A549 (cell line): ENCODE data around the gene U2AF1L4. TPM values are rescaled to one million over a fixed set of nuclear protein-coding genes. Genes with fewer than 3 reads are reported as not detected.

Source experiments
- ATAC-seq, 2 experiments: fragments of 200-7000 bp in 1 of 2; fragments of >200 bp in 1 of 2; cut with Nextera tagmentation in 1 of 2; cut with Tn5 transposase in 1 of 2; 3 replicates each; pipeline versions ENCODE4 v1.8.0 to v1.9.1; 2018 to 2020; ENCODE audit warnings: mild to moderate bottlenecking in 1 of 2, moderate library complexity in 1 of 2
- CTCF ChIA-PET: fragments of 300-600 bp; sonication (Branson Sonifier 250); formaldehyde crosslinking; extraction: SDS; loops from one replicate; lab custom pipeline; 2021; ENCODE audit warnings: antibody characterized with exemption, inconsistent platforms; lab: Yijun Ruan, JAX
- POLR2A ChIA-PET: fragments of 350-600 bp; formaldehyde crosslinking; extraction: SDS; loops from one replicate; lab custom pipeline; 2021; ENCODE audit warnings: antibody characterized with exemption, inconsistent platforms; lab: Yijun Ruan, JAX
- DNase-seq, 2 experiments: peaks; one replicate each; pipeline versions ENCODE4 v3.0.0 to v3.0.0-alpha.2; 2011 to 2016; ENCODE audit warnings: low read depth in 1 of 2, low spot score in 1 of 2
- FAIRE-seq: peaks from 2 replicates; lab custom pipeline; 2011; peaks lifted over from hg19 to GRCh38; lab: Jason Lieb, UNC
- H3K27ac ChIP-seq, 2 experiments: fragments of >200 bp; sonication (Bioruptor Twin); formaldehyde crosslinking; 3 replicates each; pipeline ENCODE4 v1.5.1; 2016 to 2017
- H3K4me1 ChIP-seq: fragments of >200 bp; sonication (Bioruptor Twin); formaldehyde crosslinking; 3 replicates; pipeline ENCODE4 v1.6.1; 2016
- H3K4me2 ChIP-seq: fragments of >200 bp; sonication (Bioruptor Twin); formaldehyde crosslinking; 3 replicates; pipeline ENCODE4 v1.6.1; 2016
- H3K4me3 ChIP-seq: fragments of >200 bp; sonication (Bioruptor Twin); formaldehyde crosslinking; 3 replicates; pipeline ENCODE4 v1.5.1; 2016
- H3K9me3 ChIP-seq: fragments of >200 bp; sonication (Bioruptor Twin); formaldehyde crosslinking; 3 replicates; pipeline ENCODE4 v1.6.1; 2016
- CBX2 ChIP-seq: fragments of 200-600 bp; sonication (generic); IDR thresholded peaks from 2 replicates; pipeline ENCODE4 v1.6.1; 2016; ENCODE audit warnings: low read depth, mild to moderate bottlenecking, borderline replicate concordance
- CBX8 ChIP-seq: fragments of 200-600 bp; sonication (generic); IDR thresholded peaks from 2 replicates; pipeline ENCODE4 v1.6.1; 2016
- CEBPB ChIP-seq, 2 experiments: fragments of >200 bp in 1 of 2; sonication (Bioruptor Twin) in 1 of 2; formaldehyde crosslinking in 1 of 2; IDR thresholded peaks; 2 replicates each; pipeline ENCODE4 v1.6.1; 2012 to 2016
- CHD4 ChIP-seq: fragments of 200-600 bp; sonication (generic); IDR thresholded peaks from 2 replicates; pipeline ENCODE4 v1.6.1; 2016; ENCODE audit warnings: antibody characterized with exemption, mild to moderate bottlenecking, borderline replicate concordance
- CTCF ChIP-seq: fragments of >200 bp; sonication (Bioruptor Twin); formaldehyde crosslinking; IDR thresholded peaks from 3 replicates; pipeline ENCODE4 v1.5.1; 2016
- EHF ChIP-seq: fragments of 250-450 bp; sonication (Bioruptor Pico); IDR thresholded peaks from 2 replicates; pipeline ENCODE4 v1.5.0; 2020; ENCODE audit warnings: mild to moderate bottlenecking
- EHMT2 ChIP-seq: fragments of 200-600 bp; sonication (generic); IDR thresholded peaks from 2 replicates; pipeline ENCODE4 v1.6.1; 2016; ENCODE audit warnings: antibody characterized with exemption, low read depth, mild to moderate bottlenecking, moderate library complexity
- ESRRA ChIP-seq: fragments of 150-350 bp; IDR thresholded peaks from 2 replicates; pipeline ENCODE4 v1.6.1; 2014; ENCODE audit warnings: mild to moderate bottlenecking, low read length, borderline replicate concordance
- FOSB ChIP-seq: fragments of 250-450 bp; sonication (Bioruptor Pico); IDR thresholded peaks from 2 replicates; pipeline ENCODE4 v1.5.0; 2020; ENCODE audit warnings: mild to moderate bottlenecking, moderate library complexity
- FOSL2 ChIP-seq, 2 experiments: fragments of 450-650 bp in 1 of 2; fragments of >200 bp in 1 of 2; sonication (Bioruptor Twin) in 1 of 2; formaldehyde crosslinking; IDR thresholded peaks; 2 replicates each; pipeline versions ENCODE4 v1.5.0 to v1.6.1; 2016 to 2020; ENCODE audit warnings: mild to moderate bottlenecking in 1 of 2, moderate library complexity in 1 of 2
- GATA3 ChIP-seq: IDR thresholded peaks from 2 replicates; pipeline ENCODE4 v1.6.1; 2012; ENCODE audit warnings: borderline replicate concordance
- HOXA7 ChIP-seq: fragments of 250-450 bp; sonication (Bioruptor Pico); IDR thresholded peaks from 2 replicates; pipeline ENCODE4 v1.5.0; 2020; ENCODE audit warnings: mild to moderate bottlenecking, moderate library complexity
- HOXB13 ChIP-seq: fragments of 250-450 bp; sonication (Bioruptor Pico); IDR thresholded peaks from 2 replicates; pipeline ENCODE4 v1.5.0; 2020; ENCODE audit warnings: low read depth, mild to moderate bottlenecking, moderate library complexity
- HOXB5 ChIP-seq: fragments of 250-450 bp; sonication (Bioruptor Pico); IDR thresholded peaks from 2 replicates; pipeline ENCODE4 v1.5.0; 2020; ENCODE audit warnings: mild to moderate bottlenecking, moderate library complexity
- JUN ChIP-seq, 2 experiments: fragments of >200 bp; sonication (Bioruptor Twin); formaldehyde crosslinking; IDR thresholded peaks; 2 replicates in 1 of 2; 3 replicates in 1 of 2; pipeline ENCODE4 v1.6.1; 2016 to 2017
- JUNB ChIP-seq: fragments of >200 bp; sonication (Bioruptor Twin); formaldehyde crosslinking; IDR thresholded peaks from 2 replicates; pipeline ENCODE4 v1.6.1; 2016
- KDM1A ChIP-seq: fragments of 200-600 bp; sonication (generic); IDR thresholded peaks from 2 replicates; pipeline ENCODE4 v1.6.1; 2016; ENCODE audit warnings: low read depth, mild to moderate bottlenecking
- KDM5A ChIP-seq: fragments of 200-600 bp; sonication (generic); IDR thresholded peaks from 2 replicates; pipeline ENCODE4 v1.6.1; 2016; ENCODE audit warnings: antibody characterized with exemption, mild to moderate bottlenecking
- MAX ChIP-seq: IDR thresholded peaks from 2 replicates; pipeline ENCODE4 v1.6.1; 2012
- MAZ ChIP-seq: fragments of 150-350 bp; IDR thresholded peaks from 2 replicates; pipeline ENCODE4 v1.6.1; 2014; ENCODE audit warnings: antibody characterized with exemption, low read depth, low read length, borderline replicate concordance
- NFE2L2 ChIP-seq: fragments of 150-350 bp; conservative IDR thresholded peaks from 2 replicates; pipeline ENCODE4 v1.6.1; 2014; ENCODE audit warnings: low read length
- NPAS2 ChIP-seq: fragments of 250-450 bp; sonication (Bioruptor Pico); IDR thresholded peaks from 2 replicates; pipeline ENCODE4 v1.8.0; 2022; ENCODE audit warnings: mild to moderate bottlenecking, moderate library complexity, borderline replicate concordance
- PBX3 ChIP-seq: IDR thresholded peaks from 2 replicates; pipeline ENCODE4 v1.6.1; 2012
- PHF8 ChIP-seq: fragments of 200-600 bp; sonication (generic); IDR thresholded peaks from 2 replicates; pipeline ENCODE4 v1.6.1; 2016; ENCODE audit warnings: low read depth, mild to moderate bottlenecking, antibody characterized with exemption, moderate library complexity, borderline replicate concordance
- POLR2A ChIP-seq: IDR thresholded peaks from 2 replicates; pipeline ENCODE4 v1.6.1; 2012; ENCODE audit warnings: mild to moderate bottlenecking, low read length
- RAD21 ChIP-seq, 2 experiments: fragments of >200 bp in 1 of 2; sonication (Bioruptor Twin) in 1 of 2; formaldehyde crosslinking in 1 of 2; IDR thresholded peaks in 1 of 2; conservative IDR thresholded peaks in 1 of 2; 2 replicates in 1 of 2; 3 replicates in 1 of 2; pipeline ENCODE4 v1.6.1; 2012 to 2018; ENCODE audit warnings: inconsistent platforms in 1 of 2
- RARB ChIP-seq: fragments of 250-450 bp; sonication (Bioruptor Pico); IDR thresholded peaks from 2 replicates; pipeline ENCODE4 v1.8.0; 2021; ENCODE audit warnings: mild to moderate bottlenecking, moderate library complexity
- RCOR1 ChIP-seq: fragments of 150-350 bp; IDR thresholded peaks from 2 replicates; pipeline ENCODE4 v1.6.1; 2014; ENCODE audit warnings: antibody characterized with exemption, low read length, low read depth
- RFX5 ChIP-seq: fragments of 450-650 bp; IDR thresholded peaks from 2 replicates; pipeline ENCODE4 v1.7.1; 2014; ENCODE audit warnings: antibody characterized with exemption, mild to moderate bottlenecking, moderate library complexity
- RNF2 ChIP-seq: fragments of 200-600 bp; sonication (generic); IDR thresholded peaks from 2 replicates; pipeline ENCODE4 v1.6.1; 2016; ENCODE audit warnings: low read depth, mild to moderate bottlenecking, antibody characterized with exemption, moderate library complexity, borderline replicate concordance
- SMC3 ChIP-seq: fragments of >200 bp; sonication (Bioruptor Twin); formaldehyde crosslinking; IDR thresholded peaks from 3 replicates; pipeline ENCODE4 v1.6.1; 2018; ENCODE audit warnings: inconsistent platforms
- SREBF2 ChIP-seq: fragments of 450-650 bp; IDR thresholded peaks from 2 replicates; pipeline ENCODE4 v1.6.1; 2014; ENCODE audit warnings: mild to moderate bottlenecking, moderate library complexity
- TP53 ChIP-seq: fragments of 250-450 bp; sonication (Bioruptor Pico); IDR thresholded peaks from 2 replicates; pipeline ENCODE4 v1.5.0; 2021; ENCODE audit warnings: mild to moderate bottlenecking, moderate library complexity
- ZC3H11A ChIP-seq: fragments of 450-650 bp; IDR thresholded peaks from 2 replicates; pipeline ENCODE4 v1.6.1; 2014; ENCODE audit warnings: antibody characterized with exemption, mild to moderate bottlenecking
- ZNF302 ChIP-seq: fragments of 250-450 bp; sonication (Bioruptor Pico); IDR thresholded peaks from 2 replicates; pipeline ENCODE4 v1.9.0; 2021; ENCODE audit warnings: inconsistent platforms, mild to moderate bottlenecking, moderate library complexity
- WGBS: methylation state at CpG from one replicate; pipeline ENCODE4 v1.1.6; 2017; ENCODE audit errors: missing lambda C conversion rate; 5-methylcytosine and 5-hydroxymethylcytosine counted together
- polyA plus RNA-seq, 4 experiments: library from polyadenylated mRNA; depleted of rRNA in 3 of 4; stranded (reverse); fragments of >200 nt; fragmentation: RNase III in 1 of 4; extraction: RNeasy Plus Mini Kit Qiagen cat#74134 plus additional on column Dnase treatment in 1 of 4; gene quantifications; 2 replicates in 3 of 4; 3 replicates in 1 of 4; pipeline ENCODE4 v1.2.3, GENCODE V29; 2011 to 2017
- TF ChIP-seq, protein P1 (sequence below): IDR thresholded peaks from 2 replicates; pipeline ENCODE4 v1.6.1; 2012; ENCODE audit warnings: low read depth, borderline replicate concordance
- TF ChIP-seq, protein P2 (sequence below): fragments of 450-650 bp; IDR thresholded peaks from 2 replicates; pipeline ENCODE4 v1.6.1; 2014; ENCODE audit warnings: antibody characterized with exemption

U2AF1L4 gene
- polyA plus RNA-seq, 2 of the 4 experiments (the other 2 are of a cell fraction), result 41.1 to 42.8 TPM

DNA sequence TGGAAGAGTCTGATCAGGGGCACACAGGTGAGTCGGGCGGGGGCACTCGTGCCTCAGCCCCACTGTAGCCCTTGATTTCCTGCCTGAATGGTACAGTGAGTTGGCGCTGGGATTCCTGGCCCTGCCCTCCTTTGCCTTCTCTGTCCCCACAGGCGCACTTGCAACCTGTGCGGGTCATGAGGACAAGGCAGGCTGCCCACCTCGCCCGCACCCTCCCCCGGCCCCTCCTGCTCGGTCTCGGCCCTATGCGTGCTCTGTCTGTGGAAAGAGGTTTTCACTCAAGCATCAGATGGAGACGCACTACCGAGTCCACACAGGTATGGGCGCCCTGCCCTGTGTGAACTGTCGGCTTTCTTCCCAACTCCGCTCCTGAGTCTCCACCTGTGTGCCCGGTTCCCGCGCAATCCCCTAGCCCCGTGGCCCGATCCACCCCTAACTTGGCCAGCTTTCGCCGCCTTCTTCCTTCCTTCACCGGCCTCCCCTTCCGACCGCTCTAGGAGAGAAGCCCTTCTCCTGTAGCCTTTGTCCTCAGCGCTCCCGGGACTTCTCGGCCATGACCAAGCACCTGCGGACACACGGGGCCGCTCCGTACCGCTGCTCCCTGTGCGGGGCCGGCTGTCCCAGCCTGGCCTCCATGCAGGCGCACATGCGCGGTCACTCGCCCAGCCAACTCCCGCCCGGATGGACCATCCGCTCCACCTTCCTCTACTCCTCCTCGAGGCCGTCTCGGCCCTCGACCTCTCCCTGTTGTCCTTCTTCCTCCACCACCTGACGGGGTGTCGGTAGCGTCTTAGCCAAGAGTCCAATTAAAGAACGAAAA is 29.0 kb downstream of the U2AF1L4 start:
- H3K9me3 ChIP-seq, result no peaks in the 10 kb centered on the region
- WGBS, result 32% methylated on average over 52 of the region's 52 CpGs
- FAIRE-seq (no peak), ATAC-seq (peak; percentile 41 to 67), DNase-seq (peak; percentile 30 to 90)
- peak overlapping the region; percentile 89 for H3K4me2 ChIP-seq
- POLR2A ChIA-PET, result no interaction called here
- peak overlapping the region; percentile 87 for H3K4me3 ChIP-seq
- peak overlapping the region; percentile 91 to 98 for H3K27ac ChIP-seq
- H3K4me1 ChIP-seq, result peaks cover 20% of the 10 kb centered on the region
- CTCF ChIA-PET, result interaction anchor here (0.6 to 6.6 kb wide), 15 partner anchors 11 to 363 kb away, joined by 3 to 161 read pairs (median 5); partner anchors contain the start of gene ZBTB32
- TF ChIP-seq RARB (CRISPR knock-in tag) (no peak), FOSL2 (IDR thresholded peaks at IDR 0.05) (no peak), FOSL2 (CRISPR knock-in tag; IDR thresholded peaks at IDR 0.05) (no peak), KDM5A (no peak), CEBPB (IDR thresholded peaks at IDR 0.05) (no peak), KDM1A (no peak), RCOR1 (no peak), JUNB (no peak), FOSB (CRISPR knock-in tag) (no peak), EHMT2 (no peak), SMC3 (no peak), NPAS2 (CRISPR knock-in tag) (peak; percentile 49; the same call in 1 of the 2 replicates), CHD4 (no peak), TP53 (CRISPR knock-in tag) (peak; percentile 37; the same call in 1 of the 2 replicates), ZNF302 (CRISPR knock-in tag) (no peak), CBX2 (no peak), HOXB5 (CRISPR knock-in tag) (0 out of 2 replicates have a peak, but pooled peaks have one; percentile 64), ESRRA (no peak), CTCF (no peak), RNF2 (peak; percentile 68; the same call in 1 of the 2 replicates), RAD21 (conservative IDR thresholded peaks at IDR 0.05 in 1 of 2, IDR thresholded peaks at IDR 0.05 in 1 of 2) (no peak), PHF8 (peak; percentile 71; the same call in 1 of the 2 replicates), PBX3 (no peak), GATA3 (no peak), NFE2L2 (no peak), RFX5 (0 out of 2 replicates have a peak, but pooled peaks have one; percentile 15), HOXA7 (no peak), POLR2A (peak; percentile 92), ZC3H11A (no peak), MAX (peak; percentile 94), CBX8 (no peak), SREBF2 (no peak), EHF (CRISPR knock-in tag) (no peak), HOXB13 (CRISPR knock-in tag) (no peak), JUN (IDR thresholded peaks at IDR 0.05) (peak in 1 of 2 experiments; percentile 46; a peak in 1 of 5 replicates), MAZ (no peak)
- TF ChIP-seq, protein P1, sequence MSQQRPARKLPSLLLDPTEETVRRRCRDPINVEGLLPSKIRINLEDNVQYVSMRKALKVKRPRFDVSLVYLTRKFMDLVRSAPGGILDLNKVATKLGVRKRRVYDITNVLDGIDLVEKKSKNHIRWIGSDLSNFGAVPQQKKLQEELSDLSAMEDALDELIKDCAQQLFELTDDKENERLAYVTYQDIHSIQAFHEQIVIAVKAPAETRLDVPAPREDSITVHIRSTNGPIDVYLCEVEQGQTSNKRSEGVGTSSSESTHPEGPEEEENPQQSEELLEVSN, result peak; percentile 98
- TF ChIP-seq, protein P2, sequence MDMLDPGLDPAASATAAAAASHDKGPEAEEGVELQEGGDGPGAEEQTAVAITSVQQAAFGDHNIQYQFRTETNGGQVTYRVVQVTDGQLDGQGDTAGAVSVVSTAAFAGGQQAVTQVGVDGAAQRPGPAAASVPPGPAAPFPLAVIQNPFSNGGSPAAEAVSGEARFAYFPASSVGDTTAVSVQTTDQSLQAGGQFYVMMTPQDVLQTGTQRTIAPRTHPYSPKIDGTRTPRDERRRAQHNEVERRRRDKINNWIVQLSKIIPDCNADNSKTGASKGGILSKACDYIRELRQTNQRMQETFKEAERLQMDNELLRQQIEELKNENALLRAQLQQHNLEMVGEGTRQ, result peak; percentile 16; the same call in 1 of the 2 replicates
